Measurements from ENCODE around the gene IGFBP1.

IGFBP1 gene

DNA sequence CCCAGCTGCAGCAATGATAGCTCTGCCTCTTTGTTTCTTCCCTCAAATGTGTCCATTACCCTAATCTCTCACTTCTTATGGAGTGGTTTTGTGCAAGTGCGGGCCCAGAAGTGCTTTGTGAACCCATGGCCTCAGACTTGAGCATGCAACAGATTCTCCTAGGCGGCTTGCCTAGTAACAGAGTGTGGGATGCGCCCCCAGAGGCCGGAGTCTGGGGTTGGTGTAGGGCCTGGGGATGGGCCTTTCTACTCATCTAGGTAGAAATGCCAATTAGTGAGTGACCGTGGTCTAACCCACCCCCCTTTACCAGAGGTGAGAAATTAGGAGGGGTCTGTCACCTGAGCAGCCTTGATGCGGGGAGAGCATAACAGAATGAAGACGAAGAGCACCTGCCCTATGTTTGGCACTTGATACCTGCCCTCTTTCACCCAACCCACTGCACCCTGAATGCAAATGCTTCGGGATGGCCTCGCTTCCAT is 7.0 kb upstream of the IGFBP1 start:
- no peak for DNase-seq

DNA sequence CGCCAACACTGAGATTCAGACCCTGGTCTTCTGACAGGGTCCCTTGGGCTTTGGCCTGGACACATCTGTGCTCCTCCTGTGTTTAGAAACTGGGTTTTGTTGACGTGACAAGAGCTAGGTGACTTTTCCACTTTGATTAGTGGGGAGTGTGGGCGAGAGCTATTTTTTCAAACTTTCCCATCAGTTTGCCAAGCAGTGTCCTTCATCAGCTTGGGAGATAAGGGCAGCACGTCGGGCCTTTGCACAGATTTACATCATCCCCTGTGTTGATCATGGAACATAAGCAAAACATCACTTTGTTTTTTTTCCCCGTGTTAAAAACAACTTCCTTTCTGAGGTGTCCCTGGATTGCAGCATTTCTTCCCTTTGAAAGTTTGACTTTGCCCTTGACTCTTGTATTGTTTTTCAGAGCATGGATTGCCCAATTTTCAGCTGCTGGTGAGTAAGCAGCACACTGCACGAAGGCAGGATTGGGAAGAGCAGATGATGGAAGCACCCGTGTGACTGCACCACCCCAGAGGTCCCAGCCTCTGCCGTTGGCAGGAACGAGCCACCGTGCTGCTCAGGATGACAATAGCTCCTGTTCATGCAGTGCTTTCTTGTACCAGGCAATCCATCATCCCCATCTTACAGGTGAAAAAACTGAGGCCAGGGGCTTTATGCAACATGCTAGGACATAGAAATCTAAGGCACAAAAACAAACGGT is 6.4 kb upstream of the IGFBP1 start:
- no peak for DNase-seq

DNA sequence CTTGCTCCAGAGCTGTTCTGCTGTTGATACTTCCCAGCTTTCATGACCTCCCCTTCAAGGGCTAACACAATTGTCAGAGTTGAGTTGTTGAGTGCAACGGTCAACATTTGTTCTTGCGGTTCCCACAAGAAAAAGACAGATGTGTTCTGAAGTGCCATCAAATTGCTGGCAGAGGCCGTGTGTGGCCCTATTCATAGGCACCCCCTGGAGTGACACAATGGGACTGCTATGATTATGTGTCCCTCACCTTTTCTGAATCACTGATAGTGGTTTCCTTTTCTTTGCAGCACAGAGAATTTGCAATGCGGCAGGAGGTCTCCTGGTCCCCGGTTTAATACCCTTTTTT is 5.8 kb upstream of the IGFBP1 start:
- DNase-seq, result no peak

DNA sequence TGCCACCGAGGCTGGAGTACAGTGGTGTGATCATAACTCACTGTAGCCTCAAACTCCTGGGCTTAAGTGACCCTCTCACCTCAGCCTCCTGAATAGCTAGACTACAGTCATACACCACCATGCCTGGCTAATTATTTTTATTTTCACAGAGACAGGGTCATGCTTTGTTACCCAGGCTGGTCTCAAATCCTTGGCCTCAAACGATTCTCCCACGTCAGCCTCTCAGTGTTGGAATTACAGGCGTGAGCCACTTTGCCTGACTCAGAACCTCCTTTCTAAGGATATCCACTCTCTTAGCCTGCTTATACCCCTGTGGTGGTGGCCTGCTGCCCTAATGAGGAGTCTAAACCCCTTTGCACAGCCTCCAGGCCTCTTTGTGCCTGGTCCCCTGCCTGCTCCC is 4.2 kb upstream of the IGFBP1 start:
- DNase-seq, result no peak

DNA sequence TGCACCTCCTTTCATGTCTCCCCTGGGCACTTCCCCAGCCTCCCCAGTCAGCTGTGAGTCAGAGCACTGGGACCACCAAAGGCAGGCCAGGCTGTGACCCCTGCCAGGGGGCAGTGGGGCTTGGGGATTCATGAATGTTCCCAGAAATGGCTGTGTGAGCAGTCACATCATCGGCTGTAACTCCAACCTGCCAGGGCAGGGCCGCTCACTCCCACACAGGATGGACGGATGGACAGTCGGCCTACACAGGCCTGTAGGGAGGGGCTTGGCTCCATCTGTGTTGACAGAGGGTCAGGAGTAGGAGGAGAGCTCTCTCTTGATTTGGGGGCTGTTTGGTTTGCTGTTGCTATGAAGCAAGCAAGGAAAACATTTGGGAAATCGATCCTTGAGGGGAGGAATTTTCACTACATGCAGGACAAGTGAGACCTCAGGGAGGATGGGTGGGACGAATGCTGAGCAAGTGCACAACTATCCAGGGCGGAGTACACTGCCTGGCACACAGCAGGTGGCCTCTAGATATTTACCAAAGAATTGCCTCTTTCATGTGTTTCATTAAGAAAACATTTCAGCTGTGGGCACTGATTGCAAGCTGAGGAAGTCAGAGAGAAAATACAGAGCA is 2.9 kb upstream of the IGFBP1 start:
- DNase-seq, result no peak

DNA sequence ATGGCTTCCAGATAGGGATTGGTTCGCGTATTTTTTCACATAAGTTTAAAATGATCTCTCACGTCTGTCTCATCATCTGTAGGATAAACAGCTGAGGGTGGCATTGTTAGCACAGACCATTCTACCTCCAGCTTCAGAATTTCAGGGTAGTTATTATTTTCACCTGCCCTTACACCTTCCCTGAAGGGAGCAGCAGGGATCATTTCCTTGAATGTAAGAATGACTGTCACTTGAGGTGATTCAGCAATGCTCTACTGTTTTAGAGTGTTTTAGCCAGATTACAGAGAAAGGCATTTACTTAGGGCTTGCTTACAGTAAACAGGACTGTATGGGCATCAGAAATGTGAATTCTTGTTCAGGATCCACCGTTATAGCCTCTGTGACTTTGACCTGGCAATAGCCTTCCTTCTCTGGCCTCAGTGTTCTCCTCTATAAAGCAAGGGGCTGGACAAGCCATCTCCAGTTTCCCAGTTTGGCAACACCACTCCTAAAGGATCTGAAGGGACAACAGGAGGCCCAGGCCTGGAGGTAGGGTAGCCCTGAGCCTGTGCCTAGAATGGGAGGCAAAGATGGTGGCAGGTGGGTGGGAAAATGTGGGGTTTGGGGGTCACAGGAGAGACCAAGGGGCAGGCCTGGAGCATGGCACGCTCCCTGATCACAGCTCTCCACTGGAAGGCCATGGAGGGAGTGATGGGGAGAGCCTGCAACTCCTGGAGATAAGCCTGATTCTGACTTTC is 1.2 kb upstream of the IGFBP1 start:
- no peak for DNase-seq

DNA sequence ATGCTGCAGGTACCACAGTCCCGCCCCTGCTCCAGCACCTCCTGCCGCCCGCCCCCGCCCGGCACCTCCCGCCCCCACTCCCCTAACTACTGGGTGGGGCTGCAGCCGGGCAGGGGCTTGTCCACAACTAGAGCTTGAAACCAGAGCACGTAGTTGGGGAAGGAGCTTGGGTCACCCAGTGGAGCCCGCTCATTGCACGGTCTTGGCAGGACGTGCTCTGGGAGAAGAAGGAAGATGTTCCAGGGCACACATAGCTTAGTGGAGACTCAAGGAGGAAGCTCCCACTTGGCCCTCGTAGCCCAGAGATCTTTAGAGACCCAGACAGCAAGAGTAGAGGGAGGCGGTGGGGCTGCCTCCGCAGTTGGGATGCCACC is 692 bp downstream of the IGFBP1 start:
- no peak for DNase-seq

DNA sequence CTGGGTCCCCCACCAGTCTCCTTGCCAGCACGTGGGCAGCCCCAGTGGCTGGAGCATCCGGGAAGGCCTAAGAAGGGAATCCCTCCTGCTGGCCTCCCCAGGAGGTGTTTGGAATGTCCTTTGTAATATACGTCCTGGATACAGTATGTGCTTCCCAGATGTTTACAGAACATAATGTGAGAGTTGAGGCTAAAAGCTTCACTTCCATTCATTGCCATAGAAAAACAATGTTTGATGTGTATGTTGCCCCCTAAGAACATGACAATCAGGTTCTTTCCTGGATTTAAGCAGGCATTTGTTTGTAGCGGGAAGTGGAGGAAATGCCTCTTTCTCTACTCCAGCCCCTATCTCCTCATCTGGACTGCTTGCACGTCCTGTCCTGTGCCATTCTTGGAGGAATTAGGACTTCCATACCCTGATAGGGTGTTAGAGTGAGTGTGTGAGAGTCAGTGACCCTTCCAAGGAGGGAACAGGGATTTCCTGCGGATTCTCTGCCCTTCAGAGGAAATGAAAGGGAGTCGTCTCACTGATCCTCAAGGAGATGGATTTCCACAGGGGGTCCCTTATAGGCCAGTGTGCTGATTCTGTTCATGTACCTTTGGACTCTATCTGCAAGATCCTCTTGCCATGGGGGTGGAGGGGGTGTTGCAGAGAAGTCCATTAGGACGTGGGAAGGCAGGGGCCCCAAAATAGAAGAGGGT is 1.2 kb downstream of the IGFBP1 start:
- no peak for DNase-seq

DNA sequence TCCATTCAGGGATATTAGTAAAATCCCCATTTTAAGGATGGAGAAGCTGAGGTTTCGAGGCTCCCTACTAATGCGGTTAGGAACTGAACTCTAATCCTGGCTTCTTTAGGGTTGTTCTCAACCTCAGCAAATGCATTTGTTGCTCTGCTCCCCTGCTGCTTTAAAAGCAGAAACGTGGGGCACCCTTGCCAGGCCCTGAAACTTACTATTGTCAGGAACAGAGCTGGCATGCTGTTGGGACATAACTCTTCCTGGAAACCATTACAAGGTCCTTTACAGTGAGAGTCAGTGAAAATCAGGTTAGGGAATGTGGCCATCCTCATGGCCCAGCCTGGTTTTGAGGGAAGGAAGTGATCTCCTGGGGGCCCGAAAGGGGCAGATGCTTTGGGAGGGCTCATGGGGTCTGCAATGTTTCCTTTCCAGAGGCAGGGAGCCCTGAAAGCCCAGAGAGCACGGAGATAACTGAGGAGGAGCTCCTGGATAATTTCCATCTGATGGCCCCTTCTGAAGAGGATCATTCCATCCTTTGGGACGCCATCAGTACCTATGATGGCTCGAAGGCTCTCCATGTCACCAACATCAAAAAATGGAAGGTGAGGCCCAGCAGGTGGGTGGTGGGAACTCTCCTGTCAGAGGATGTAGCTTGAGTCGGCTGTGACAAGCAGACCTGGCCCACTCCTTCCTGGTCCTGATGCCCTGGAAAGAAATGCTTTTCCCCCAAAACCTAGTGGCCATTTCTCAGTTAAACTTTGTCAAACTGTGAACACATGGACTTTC is 2.0 kb downstream of the IGFBP1 start:
- no peak for DNase-seq

DNA sequence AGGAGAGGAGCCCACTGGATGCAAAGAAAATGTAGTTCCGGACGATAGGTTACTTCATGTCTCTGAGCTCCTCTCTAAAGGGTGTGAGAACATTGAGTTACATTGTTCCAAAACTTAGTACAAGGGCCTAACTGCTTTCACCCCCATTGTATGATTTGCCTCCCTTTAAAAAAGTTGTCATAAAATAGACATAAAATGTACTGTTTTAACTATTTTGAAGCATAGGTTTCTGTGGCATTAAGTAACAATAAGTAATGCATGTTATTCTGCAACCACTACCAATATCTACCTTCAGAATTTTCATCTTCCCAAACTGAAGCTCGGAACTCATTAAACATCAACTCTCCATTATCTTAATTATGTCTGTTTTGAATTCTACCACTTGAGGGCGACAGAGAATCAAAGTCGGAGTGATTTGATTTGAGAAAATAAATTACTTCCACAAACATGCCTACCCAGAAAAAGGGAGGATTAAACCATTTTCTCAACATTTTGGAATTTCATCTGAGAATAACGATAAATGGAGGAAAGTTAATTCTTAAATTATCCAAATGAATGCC is 2.7 kb downstream of the IGFBP1 start:
- DNase-seq, result peak; percentile 22 to 45

DNA sequence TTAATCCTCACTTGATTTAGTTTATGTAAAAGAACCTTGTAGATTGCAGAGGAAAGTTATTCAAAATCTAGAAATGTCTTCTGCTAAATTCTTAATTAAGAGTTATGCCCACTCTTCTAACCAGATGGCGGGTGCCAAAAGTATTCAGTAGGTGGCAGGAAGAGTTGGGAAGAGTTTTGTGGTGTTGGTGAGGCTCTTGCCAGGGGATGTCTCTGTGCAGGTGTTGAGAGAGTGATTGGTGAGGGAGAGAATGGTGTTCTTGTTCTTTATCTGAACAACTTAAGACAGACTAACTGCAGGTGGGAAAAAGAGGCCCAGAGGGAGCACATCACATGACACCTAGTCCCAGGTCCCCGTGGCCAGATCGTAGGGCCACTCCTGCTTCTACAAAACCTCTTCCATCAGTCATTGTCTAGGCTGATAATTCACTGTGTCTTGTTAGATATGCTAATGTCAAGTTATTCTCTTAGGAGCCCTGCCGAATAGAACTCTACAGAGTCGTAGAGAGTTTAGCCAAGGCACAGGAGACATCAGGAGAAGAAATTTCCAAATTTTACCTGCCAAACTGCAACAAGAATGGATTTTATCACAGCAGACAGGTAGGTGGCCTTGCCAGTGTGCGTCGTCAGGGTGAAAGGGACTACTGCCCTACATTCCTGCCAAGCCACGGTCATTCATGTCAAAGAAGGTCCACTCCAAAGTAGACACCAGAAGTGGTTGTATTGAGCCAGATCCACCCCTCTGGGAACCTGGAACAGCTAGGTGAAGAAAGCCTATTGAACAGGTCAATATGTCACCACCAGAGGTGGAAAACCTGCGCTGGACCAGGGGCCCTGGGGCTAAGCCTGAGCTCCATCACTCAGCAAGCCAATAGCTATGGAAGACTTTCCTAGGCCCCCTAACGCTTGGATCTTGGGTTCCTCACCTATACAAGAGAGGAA is 3.4 kb downstream of the IGFBP1 start:
- no peak for DNase-seq

DNA sequence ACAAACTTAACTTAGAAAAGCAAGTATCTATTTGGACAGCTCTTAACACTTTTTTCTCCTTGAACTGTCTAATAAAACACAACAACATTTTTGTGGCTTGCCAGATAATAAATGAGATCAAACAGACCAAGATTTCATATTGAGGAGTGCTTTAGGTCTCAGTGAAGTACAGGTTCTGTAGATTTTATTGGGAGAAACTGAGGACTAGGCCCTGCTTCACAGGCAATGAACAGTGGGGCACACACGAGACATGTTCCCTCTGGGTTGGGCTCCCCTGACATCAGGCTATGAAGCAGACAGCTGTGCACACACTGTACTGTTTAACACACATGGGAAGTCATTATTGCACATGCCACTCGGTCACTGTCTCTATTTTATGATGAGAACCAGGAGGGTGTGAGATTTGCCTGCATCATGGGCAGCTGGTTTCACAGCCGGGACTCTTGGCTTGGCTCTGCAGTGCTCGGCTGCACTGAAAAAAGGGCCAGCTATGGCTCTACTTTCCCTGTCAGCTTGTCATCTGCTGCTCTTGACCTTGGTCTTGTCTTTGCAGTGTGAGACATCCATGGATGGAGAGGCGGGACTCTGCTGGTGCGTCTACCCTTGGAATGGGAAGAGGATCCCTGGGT is 4.2 kb downstream of the IGFBP1 start:
- DNase-seq, result no peak

DNA sequence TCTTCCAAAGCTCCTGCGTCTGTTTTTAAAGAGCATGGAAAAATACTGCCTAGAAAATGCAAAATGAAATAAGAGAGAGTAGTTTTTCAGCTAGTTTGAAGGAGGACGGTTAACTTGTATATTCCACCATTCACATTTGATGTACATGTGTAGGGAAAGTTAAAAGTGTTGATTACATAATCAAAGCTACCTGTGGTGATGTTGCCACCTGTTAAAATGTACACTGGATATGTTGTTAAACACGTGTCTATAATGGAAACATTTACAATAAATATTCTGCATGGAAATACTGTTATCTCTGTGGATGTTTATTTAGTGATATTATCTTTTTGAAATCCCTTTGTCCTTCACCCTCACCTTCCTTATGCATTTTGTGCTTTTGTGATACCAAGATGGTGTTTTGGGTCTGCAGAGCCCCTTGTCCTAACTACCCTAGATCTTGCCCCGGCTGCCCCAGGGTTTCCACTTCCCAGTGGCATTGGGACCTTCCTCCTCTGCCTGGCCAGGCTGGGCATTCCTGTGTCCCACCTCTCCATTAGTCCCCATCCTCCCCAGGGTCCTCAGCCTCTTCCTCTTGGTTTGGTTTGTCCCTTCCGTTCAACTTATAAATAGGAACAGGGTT is 5.2 kb downstream of the IGFBP1 start:
- no peak for DNase-seq

DNA sequence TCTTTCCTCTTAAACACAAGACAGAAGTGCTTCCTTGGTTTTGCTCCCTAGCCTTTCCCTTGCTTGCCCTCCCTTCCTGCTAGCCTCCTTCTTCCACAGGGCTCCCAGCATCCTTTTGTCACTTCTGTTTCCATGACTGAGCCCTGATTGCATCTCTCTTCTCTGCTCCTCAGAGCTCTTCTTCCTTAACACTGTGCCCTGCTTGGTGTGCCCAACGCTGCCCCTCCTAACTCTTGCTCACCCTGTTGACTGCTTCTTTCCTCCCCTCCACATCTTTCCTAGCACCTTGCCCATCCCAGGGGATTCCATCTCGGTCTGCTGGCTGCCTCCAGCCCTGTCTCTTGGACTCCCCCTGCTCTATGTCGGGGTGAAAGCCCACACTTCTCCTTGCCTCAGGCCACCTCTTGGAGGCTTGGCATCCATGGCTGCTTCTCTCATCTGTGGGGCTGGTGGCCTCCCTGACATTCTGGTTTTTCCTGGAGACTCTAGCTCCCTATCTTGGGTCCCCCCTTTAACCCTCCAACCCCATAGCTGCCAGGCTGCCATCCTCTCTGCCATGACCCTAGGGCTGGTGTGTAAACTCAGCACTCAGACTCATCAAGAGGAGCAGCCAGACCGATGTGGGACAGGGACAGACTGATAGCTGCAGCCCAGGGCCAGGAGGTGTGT is 5.8 kb downstream of the IGFBP1 start:
- DNase-seq, result no peak

DNA sequence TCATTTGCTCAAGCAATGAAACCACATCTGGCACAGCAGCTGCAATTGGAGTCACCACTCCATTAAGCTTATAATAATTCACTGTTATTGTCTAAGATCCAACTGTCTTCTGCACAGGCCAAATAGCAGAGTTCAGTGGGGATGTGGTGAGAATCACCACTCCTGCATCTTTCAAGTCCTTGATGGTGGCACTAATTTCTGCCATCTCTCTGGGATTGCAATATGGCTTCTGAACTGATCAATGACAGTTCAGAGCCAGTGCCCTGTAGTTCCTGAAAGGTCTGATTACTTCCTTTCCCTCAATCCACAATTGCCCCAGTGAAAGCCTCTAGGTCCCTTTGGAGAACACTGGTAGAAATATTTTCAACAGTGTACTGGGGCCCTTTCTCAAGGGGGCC is 6.4 kb downstream of the IGFBP1 start:
- no peak for DNase-seq

DNA sequence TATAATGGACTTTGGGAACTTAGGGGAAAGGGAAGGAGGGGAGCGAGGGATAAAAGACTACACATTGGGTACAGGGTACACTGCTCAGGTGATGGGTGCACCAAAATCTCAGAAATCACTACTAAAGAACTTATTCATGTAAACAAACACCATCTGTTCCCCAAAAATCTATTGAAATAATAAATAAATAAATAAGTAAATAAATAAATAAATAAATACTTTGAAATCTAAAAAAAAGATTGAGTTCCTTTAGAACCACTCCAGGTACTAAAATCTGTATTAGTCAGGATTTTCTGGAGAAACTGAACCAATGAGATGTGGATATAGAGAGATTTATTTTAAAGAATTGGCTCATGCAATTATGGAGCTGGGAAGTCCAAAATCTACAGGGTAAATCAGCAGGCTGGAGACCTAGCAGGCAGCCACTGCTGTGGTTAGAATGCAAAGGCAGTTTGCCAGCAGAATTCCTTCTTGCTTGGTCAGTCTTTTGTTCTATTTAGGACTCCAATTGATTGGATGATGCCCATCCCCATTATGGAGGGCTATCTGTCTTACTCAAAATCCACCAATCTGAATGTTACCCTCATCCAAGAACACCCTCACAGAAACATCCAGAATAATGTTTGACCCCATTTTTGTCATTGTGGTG is 8.9 kb downstream of the IGFBP1 start:
- no peak for DNase-seq

DNA sequence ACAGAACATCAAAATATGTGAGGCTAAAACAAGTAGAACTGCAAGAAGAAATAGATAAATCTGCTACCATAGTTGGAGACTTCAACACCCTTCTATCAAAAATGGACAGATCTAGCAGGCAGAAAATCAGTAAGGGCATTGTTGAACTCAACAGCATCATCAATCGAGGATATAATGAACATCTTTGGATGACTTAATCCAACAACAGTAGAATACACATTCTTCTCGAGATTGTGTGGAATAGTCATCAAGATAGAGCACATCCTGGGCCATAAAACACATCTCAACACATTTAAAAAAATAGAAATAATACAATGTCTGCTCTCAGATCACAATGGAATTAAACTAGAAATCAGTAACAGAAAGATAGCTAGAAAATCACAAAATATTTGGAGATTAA is 9.9 kb downstream of the IGFBP1 start:
- DNase-seq, result no peak

DNA sequence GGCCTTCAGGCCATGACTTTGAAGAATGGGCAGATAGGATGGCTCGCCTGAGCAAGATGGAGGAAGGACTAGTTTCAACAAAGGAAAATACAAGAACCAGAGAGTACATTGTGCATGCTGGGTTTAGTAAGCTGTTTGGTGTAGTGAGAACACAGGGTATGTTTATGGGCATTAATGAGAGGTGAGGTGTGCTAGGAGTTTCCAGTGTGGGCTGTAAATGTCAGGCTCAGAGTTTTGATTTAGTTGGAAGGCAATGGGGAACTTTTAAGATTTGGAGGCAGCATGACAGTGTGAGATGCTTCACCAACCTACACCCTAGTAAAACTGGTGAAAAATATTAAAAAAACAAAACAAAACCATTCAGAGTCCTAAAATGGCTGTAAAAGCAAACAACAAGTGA is 13.3 kb downstream of the IGFBP1 start:
- no peak for DNase-seq

DNA sequence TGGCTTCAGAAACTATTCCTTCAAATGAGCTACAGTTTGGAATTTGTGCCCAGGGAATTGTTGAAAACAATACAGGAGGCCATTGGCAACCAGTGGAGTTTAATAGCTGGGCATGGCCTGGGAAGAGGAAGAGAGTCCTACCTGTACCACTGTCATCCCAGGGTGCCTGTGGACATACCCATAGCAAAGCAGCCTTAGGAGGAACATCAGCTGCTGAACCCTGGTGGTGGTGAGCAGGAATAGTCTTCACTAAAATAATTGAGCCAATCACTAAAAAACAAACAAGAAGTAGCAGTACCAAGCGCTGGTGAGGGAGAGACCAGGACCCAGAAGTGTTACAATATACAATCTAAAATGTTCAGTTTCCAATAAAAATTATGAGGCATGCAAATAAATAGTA is 14.5 kb downstream of the IGFBP1 start:
- DNase-seq, result no peak
